Vagina (tissue), 2 donors: ENCODE data around the gene MTHFS. TPM values are rescaled to one million over a fixed set of nuclear protein-coding genes. Genes with fewer than 3 reads are reported as not detected.
"Not testable (repeated sequence)": the region's sequence is repeated elsewhere in the genome, so short reads cannot be mapped to it uniquely, and the experiment has no call there.

Experiments
- DNase-seq, 2 donors: peaks; one replicate each; pipeline ENCODE4 v3.0.0-alpha.2; 2017; ENCODE audit errors: extremely low spot score in 2 of 2
- H3K27ac ChIP-seq: fragments of 200-600 bp; sonication (generic); one replicate; pipeline ENCODE4 v1.5.1; 2019
- H3K27me3 ChIP-seq: fragments of 200-600 bp; sonication (generic); one replicate; pipeline ENCODE4 v1.5.1; 2019
- H3K36me3 ChIP-seq, 2 donors: fragments of 200-600 bp; sonication (generic); one replicate each; pipeline ENCODE4 v1.5.1; 2017 to 2019
- H3K4me1 ChIP-seq: fragments of 200-600 bp; sonication (generic); one replicate; pipeline ENCODE4 v1.5.1; 2019
- H3K4me3 ChIP-seq, 2 donors: fragments of 200-600 bp; sonication (generic); 1 replicate in 1 of 2; 2 replicates in 1 of 2; pipeline ENCODE4 v1.5.1; 2016 to 2019
- H3K9me3 ChIP-seq: fragments of 200-600 bp; sonication (generic); one replicate; pipeline ENCODE4 v1.5.1; 2019
- POLR2A ChIP-seq, 2 donors: fragments of 450-650 bp; IDR thresholded peaks; one replicate each; pipeline ENCODE4 v1.6.1; 2017; ENCODE audit warnings: antibody characterized with exemption in 2 of 2, mild to moderate bottlenecking in 2 of 2, moderate library complexity in 2 of 2
- POLR2AphosphoS5 ChIP-seq, 2 donors: sonication (generic); formaldehyde crosslinking; IDR thresholded peaks; one replicate each; pipeline ENCODE4 v1.9.0; 2017; ENCODE audit warnings: antibody characterized with exemption in 2 of 2, mild to moderate bottlenecking in 2 of 2, low read depth in 1 of 2; ENCODE audit not compliant: insufficient read depth in 1 of 2
- intact Hi-C: fragments of 100-400 bp; cut with DNase I; formaldehyde crosslinking; loops from one replicate; pipeline ENCODE4 v1.15.1; 2023
- total RNA-seq: library from RNA; depleted of rRNA; stranded (reverse); fragments of >200 nt; gene quantifications from one replicate; pipeline ENCODE4 v1.2.3, GENCODE V29; 2016
- TF ChIP-seq, protein P1 (sequence below), 3 experiments: fragments of 450-650 bp in 2 of 3; fragments of 200-600 bp in 1 of 3; sonication (generic) in 1 of 3; IDR thresholded peaks; one replicate each; pipeline ENCODE4 v1.5.1; 2017 to 2019; ENCODE audit warnings: antibody characterized with exemption in 3 of 3, mild to moderate bottlenecking in 2 of 3, moderate library complexity in 2 of 3

Gene MTHFS
- total RNA-seq, 1 donor from 2014 or later: 7.1 TPM

DNA sequence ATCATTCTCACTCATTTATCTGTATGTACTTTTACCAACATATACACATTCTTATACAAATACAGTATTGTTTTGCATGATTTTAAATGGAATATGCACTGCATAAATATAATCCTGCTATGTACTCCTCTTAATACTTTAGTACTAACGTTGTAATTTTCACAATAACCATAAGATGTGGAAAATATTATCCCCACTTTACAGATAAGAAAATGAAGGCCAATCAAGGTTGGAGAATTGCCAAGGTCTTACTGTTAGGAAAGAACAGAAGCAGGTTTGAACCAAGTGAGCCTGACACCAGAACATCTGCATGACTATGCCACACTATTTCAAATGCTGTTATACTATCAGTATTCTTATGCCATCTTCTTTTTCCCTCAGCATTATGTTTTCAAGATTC lies 41.3 kb upstream of the MTHFS start:
- Histone ChIP-seq H3K4me3 (no peak overlapping the region), H3K27ac (no peak overlapping the region), H3K4me1 (no peaks in the 10 kb centered on the region), H3K9me3 (no peaks in the 10 kb centered on the region), H3K27me3 (no peaks in the 10 kb centered on the region), H3K36me3 (no peaks in the 10 kb centered on the region)
- DNase-seq: no peak
- no peak for TF ChIP-seq POLR2AphosphoS5 (IDR thresholded peaks at IDR 0.05; ENCODE audit: insufficient read depth in 1 of 2, low read depth in 1 of 2)
- TF ChIP-seq, protein P1, sequence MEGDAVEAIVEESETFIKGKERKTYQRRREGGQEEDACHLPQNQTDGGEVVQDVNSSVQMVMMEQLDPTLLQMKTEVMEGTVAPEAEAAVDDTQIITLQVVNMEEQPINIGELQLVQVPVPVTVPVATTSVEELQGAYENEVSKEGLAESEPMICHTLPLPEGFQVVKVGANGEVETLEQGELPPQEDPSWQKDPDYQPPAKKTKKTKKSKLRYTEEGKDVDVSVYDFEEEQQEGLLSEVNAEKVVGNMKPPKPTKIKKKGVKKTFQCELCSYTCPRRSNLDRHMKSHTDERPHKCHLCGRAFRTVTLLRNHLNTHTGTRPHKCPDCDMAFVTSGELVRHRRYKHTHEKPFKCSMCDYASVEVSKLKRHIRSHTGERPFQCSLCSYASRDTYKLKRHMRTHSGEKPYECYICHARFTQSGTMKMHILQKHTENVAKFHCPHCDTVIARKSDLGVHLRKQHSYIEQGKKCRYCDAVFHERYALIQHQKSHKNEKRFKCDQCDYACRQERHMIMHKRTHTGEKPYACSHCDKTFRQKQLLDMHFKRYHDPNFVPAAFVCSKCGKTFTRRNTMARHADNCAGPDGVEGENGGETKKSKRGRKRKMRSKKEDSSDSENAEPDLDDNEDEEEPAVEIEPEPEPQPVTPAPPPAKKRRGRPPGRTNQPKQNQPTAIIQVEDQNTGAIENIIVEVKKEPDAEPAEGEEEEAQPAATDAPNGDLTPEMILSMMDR (IDR thresholded peaks at IDR 0.05): no peak
- intact Hi-C loops: no loop called here

DNA sequence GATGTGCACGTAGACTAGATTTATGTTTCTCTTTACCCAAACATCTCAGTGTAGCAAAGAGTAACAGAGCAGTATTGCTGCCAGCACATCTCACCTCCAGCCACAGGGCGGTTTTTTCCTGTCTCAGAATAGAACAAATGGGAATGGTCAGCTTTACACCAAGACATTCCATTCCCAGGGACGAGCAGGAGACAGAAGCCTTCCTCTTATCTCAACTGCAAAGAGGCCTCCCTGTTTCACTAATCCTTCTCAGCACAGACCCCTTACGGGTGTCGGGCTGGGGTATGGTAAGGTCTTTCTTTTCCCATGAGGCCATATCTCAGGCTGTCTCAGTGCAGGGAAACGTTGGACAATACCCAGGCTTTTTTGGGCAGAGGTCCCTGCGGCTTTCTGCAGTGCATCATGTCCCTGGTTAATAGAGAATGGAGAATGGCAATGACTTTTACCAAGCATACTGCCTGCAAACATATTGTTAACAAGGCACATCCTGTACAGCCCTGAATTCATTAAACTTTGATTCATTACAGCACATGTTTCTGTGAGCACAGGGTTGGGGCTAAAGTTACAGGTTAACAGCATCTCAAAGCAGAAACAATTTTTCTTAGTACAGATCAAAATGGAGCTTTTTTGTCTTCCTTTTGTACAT lies 38.9 kb upstream of the MTHFS start:
- intact Hi-C loops, H3K9me3 ChIP-seq, H3K4me3 ChIP-seq: not testable (repeated sequence)

DNA sequence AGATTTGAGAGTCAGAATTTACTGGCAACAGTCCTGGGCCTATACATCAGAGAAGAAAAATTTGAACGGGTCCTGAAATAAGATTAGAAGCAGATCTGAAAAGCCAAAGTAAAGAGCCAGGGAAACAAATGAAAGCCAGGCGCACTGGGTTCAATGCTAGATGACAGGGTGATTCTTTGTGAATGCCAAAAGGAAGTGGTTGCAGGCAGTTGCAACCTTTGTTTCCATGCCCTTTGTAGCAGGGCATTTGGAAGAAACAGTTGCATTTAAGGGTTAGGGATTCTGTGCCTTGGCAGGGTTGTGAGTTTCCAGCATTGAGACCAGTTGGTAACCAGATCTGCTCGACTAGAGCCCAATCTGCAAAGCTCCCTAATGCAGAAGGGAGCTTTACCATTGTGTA lies 36.4 kb upstream of the MTHFS start:
- no peak for TF ChIP-seq POLR2A (IDR thresholded peaks at IDR 0.05)
- TF ChIP-seq POLR2AphosphoS5 (IDR thresholded peaks at IDR 0.05; ENCODE audit: insufficient read depth in 1 of 2, low read depth in 1 of 2): no peak
- TF ChIP-seq, protein P1 (IDR thresholded peaks at IDR 0.05): no peak
- intact Hi-C loops: no loop called here

More for the DNA sequence above, 38.9 kb upstream of the MTHFS start:
- not testable (repeated sequence) for DNase-seq, H3K27ac ChIP-seq, H3K4me1 ChIP-seq, H3K27me3 ChIP-seq, H3K36me3 ChIP-seq

DNA sequence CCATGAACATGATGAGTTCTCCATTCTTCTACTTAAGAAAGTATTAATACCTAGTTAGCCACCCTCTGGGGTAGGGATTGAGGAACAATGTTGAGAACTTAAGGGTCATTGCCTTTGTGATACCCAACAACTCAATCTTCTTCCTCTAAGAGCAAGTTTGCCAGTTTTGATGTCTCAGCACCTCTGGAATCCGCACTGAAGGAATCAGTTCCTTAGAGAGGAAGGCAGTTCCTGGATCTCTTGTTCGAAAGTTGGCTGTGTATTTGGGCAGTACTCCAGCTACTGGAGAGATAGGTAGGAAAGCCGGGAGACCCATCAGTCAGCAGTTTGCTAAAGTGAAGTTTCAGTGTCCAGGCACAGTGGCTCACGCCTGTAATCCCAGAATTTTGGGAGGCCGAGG lies 35.6 kb upstream of the MTHFS start:
- TF ChIP-seq POLR2AphosphoS5 (IDR thresholded peaks at IDR 0.05; ENCODE audit: insufficient read depth in 1 of 2, low read depth in 1 of 2) (no peak), POLR2A (IDR thresholded peaks at IDR 0.05) (no peak)
- TF ChIP-seq, protein P1 (IDR thresholded peaks at IDR 0.05): no peak
- Histone ChIP-seq H3K27ac (no peak overlapping the region), H3K9me3 (no peaks in the 10 kb centered on the region), H3K4me3 (no peak overlapping the region), H3K36me3 (no peaks in the 10 kb centered on the region), H3K27me3 (no peaks in the 10 kb centered on the region), H3K4me1 (no peaks in the 10 kb centered on the region)
- intact Hi-C loops: no loop called here
- no peak for DNase-seq

More for the DNA sequence above, 36.4 kb upstream of the MTHFS start:
- Histone ChIP-seq H3K27me3 (no peaks in the 10 kb centered on the region), H3K4me1 (no peaks in the 10 kb centered on the region), H3K9me3 (no peaks in the 10 kb centered on the region), H3K36me3 (no peaks in the 10 kb centered on the region), H3K27ac (no peak overlapping the region), H3K4me3 (no peak overlapping the region)
- no peak for DNase-seq

DNA sequence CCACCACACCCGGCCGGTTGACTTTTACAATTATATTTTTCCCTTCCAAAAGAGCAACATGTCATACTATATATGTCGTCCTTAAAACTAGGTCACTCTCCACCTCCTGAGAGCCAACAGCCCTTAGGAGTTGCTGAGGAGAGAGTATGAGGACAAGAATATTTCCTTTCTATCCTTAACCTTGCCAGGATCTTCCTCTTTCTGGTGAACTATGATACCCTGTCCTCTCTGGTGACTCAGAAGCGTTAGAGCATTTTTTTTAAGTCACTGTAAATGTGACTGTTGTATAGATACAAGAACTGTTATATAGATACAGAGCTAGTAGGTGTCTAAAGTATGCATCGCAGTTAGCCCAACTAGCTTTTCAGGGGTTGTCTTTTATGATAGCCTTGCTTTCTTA lies 33.7 kb upstream of the MTHFS start:
- Histone ChIP-seq H3K4me3 (no peak overlapping the region), H3K4me1 (no peaks in the 10 kb centered on the region), H3K36me3 (no peaks in the 10 kb centered on the region), H3K27ac (no peak overlapping the region), H3K27me3 (no peaks in the 10 kb centered on the region), H3K9me3 (no peaks in the 10 kb centered on the region)
- no peak for DNase-seq
- intact Hi-C loops: no loop called here
- no peak for TF ChIP-seq POLR2AphosphoS5 (IDR thresholded peaks at IDR 0.05; ENCODE audit: insufficient read depth in 1 of 2, low read depth in 1 of 2)
- TF ChIP-seq, protein P1 (IDR thresholded peaks at IDR 0.05): no peak
- TF ChIP-seq POLR2A (IDR thresholded peaks at IDR 0.05): no peak
